ENCODE measurements around the gene LMO2.

Gene LMO2

GRCh38 chr11:33885338-33886005 lies 6.4 kb downstream of the LMO2 start:
- DNase-seq: no peak

- DNase-seq: no peak
These were observed 7.3 kb downstream of the LMO2 start for GRCh38 chr11:33884601-33885000.

- no peak for DNase-seq
These were observed 7.8 kb downstream of the LMO2 start for GRCh38 chr11:33884035-33884434.

DNA sequence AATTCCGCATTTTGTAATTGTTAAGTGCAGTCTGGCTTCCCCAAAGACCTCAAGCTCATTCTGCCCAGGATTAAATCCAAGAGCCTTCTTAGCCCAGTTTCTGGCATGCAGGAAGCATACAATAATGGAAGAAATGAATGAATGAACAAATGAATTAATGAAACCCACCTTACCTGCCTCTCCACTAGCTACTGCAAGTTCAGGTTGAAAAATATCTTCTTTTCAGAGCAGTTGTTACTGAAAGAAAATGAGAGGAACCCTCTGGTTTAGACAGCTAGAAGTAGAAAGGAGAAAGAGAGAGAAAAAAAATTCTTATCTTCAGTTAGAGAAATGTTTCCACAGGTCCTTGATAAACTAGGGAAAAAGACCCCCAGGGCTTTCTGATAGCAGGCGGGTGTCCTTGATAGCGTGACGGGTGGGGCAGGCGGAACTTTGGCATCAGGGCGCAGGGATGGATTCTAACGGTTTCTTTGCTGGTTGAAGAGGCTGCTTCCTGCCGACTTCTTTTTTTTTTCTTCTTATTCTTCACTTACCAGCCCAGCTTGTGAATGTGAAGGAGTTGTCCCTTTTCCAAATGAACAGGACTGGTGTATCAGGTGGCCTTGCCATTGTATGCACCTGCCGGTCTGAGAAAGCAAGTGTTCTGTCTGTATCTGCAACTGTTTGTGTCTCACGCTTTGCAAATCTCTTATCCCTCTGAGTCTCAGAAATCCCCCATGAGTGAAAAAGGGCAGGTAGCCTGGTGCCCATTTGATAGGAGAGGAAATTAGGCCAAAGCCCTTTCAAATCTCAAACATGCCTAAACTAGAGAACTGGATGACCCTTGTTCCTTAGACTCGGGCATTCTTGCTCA lies 10.0 kb downstream of the LMO2 start:
- DNase-seq: no peak

DNA sequence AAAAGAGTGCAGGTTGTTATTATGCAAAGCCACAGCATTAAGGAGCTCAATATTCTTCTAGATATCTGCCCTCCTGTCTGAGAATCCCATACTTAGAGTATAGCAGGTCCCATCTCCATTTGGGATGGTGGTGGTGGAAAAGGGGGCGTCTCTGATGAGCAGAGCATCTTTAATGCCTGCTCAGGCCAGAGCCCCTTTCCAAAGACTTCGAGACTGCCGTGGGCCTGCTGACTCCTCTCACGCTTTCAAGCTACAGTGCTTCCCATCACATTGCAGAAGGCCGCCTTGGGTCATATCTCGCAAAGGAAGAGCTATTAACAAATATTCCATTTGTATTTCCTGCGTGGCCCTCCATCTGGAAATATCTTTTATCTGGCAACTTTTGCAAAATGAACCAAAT lies 10.9 kb downstream of the LMO2 start:
- DNase-seq: no peak

DNA sequence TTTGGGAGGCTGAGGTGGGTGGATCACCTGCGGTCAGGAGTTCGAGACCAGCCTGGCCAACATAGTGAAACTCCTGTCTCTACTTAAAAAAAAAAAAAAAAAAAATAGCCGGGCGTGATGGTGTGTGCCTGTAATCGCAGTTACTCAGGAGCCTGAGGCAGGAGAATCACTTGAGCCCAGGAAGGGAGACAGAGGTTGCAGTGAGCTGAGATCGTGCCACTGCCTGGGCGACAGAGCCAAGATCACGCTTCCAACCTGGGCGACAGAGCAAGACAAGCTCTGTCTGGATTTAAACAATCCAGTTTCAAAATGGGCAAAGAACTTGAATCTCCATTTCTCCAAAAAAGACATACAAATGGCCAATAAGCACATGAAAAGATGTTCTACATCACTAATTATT lies 12.5 kb downstream of the LMO2 start:
- DNase-seq: no peak

DNA sequence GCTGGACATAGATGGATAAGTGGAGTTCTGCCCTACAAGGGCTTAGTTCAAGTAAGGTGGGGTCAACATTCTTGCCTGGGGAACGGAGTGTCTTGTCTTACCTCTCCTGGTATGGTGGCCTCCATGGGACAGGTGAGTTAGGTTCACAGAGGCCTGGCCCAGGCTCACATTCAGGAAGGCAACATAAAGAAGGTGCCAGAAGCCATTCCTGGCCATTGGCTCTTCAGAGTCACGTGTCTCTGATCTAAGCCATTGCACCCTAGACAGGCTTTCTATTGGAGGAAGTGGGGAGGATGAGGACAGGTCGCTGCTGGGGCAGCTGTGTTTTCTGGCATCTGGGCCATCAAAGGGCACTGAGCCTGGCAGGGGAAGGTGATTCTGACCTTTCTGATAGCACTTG lies 14.8 kb downstream of the LMO2 start:
- DNase-seq: no peak

GRCh38 chr11:33875621-33876294 lies 16.1 kb downstream of the LMO2 start:
- DNase-seq: no peak

DNA sequence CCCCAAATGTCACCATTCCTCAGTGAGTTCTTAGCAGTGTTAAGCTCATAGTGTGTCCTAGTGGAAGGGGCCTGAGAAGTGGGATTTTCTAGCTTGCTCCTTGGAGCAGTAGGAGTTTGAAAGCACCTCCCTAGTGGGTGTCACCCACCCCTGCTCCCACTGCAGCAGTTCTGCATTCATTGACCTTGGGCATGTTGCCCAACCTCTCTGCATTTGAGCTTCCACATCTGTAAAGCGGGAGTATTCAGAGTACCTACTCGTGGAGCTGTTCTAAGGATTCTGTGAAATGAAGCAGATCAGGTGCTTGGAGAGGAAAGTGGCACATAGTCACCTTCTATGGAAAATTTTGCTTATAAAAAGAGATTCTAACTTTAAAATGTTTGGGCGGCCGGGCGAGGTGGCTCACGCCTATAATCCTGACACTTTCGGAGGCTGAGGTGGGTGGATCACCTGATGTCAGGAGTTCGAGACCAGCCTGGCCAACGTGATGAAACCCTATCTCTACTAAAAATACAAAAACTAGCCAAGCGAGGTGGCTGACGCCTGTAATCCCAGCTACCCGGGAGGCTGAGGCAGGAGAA lies 16.9 kb downstream of the LMO2 start:
- DNase-seq: no peak

DNA sequence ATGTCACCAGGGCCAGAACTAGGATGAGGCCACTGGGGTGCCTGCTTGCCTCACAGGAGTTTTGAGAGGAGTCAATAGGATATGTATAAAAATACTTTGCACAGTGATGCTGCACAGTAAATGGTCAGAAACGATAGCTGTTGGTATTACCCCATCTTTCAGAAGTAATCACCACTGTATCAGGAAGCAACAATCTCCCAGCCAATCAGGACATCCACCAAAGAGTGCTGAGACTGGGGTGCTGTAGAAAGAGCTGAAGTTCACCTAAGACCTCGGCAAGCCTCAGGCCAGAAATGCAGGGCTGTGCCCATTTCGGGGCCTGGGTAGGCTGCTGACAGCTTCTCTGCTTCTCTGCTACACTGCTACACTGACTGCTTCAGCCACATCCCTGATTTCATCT lies 17.4 kb downstream of the LMO2 start:
- no peak for DNase-seq

DNA sequence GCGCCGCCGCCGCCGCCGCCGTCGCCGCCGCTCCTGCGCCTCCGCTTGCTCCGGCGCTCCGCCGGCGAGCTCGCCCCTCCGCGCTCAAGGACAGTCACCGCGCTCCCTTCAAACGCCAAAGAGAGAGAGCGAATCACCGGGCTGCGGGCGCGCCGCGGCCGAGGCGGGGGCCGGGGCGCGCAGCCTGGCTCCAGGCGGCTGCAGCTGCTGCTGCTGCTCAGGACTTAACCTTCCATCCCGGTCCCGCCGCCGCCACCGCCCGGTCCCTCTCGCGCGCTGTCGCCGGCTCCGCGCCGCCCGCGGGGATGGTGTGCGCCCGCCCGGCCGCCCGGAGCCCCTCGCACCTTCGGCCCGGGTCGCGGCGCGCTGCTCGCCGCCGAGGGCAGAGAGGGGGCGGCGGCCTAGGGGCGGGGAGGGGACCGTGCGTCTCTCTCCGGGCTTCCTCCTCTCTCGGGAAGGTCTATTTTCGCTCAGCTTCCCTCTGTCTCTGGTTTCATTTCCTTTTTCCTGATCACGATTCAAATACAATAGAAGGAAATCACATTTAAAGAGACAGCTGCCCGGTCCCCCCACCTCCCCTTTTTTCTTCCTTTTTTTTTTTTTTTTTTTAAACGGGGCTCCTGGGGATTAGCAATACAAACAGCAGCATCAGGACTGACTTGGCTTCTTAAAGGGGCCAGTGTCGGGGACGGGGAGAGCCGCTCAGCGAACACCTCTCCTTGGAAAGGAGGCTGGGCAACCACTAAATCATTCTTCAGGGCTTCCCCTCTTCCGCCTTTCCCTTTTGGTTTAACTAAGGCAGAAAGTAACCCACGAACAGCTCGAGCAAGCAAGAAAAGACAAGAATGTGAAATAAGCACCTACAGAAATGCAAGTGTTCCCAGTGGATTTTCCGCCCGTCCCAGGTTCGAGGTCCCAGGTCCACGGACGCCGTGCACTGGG lies 22.1 kb downstream of the LMO2 start:
- no peak for DNase-seq

GRCh38 chr11:33868647-33869461 lies 23.0 kb downstream of the LMO2 start:
- DNase-seq: no peak

DNA sequence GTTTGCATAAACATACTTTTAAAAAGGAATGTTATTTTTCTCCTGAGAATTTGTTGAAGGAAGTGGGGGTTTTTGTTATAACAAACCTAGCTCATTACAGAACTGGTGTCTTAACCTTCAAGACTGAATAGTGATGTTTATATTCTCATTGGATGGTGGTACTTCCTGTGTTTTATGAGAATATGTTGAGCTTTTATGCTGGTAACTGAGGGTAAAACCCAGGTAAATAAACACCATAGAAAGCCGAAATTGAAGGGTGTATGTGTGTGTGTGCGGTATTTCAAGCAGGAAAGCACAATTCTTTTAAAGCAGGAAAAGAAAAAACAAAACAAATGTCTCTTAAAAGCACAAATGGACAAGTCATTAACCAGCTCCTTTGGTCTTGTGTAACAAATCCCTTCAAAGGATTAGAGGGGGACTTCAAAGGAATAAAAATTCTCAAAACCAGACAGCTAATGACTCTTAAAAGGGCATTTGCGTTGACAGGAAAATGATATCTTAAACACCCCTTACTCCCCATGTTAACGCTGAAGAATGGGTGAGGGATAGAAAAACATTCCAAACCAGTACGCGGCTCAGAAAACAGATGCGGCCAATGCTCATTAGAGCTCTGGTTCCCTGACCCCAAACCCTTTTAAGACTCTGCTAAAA lies 23.8 kb downstream of the LMO2 start:
- no peak for DNase-seq

- no peak for DNase-seq
These were observed 24.3 kb downstream of the LMO2 start for GRCh38 chr11:33867561-33867960.

GRCh38 chr11:33866936-33867335 lies 24.9 kb downstream of the LMO2 start:
- DNase-seq: no peak

- DNase-seq: no peak
These were observed 27.4 kb downstream of the LMO2 start for GRCh38 chr11:33864479-33864878.

DNA sequence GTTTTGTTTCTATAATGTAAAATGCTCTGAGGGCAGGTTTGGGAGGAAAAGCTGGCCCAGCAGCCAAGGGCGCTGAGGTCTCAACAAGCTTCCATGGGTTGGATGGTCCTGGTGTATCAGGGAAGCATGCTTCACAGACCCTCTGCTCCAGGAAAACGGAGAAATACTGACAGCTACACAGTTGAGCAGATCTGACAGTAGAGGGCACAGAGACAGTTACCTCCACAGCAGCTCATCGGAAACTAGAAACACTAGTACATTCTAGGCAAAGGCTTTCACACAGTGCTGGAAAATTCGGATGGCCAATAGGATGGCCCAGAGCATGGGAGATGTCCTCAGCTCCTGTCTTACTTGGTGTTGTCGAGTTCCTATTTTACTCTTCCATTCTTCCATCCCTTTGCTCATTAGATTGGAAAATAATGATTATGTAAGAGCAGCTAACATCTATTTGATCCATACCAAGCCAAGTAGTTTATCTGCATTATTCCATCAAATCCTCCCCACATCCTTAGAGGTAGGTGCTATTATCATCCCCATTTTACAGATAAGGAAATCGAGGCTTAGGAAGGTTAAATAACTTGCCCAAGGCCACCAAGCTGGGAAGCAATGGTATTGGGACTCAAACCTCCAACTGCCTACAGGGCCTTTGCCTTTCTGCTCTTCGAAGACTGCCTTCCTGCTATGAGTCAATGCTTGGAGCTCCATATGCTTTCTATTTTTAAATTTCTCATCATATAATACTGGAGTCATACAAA lies 28.3 kb downstream of the LMO2 start:
- DNase-seq: no peak

DNA sequence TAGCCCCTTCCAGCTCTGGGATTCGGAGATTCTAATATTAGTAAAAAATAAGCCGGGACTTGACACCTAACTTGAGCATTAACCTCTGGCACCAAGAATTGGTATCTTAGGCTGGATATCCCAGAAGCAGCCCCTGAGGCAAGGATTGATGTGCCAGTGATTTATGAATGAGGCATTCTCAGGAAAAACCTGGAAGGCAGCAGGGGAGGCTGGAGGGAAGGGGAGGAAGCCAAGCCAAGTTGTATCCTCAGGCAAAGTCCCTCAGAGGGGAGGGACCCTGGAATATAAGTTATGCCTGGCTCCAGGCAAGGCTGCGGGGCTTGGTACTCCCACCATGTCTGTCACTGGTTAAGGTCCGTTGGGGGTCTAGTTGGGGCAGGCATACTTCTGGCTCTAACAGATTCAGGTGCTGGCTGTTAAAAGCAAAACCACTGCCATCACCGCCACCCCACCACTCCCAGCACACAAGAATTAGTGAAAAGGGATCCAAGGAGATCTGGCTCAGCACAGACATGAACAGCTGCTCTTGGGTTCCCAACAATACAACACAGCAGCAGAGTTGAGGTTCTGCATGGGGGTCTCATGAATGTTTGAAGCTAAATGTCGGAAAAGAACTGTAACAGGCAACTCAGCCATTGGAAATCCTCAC lies 29.8 kb downstream of the LMO2 start:
- no peak for DNase-seq

GRCh38 chr11:33861386-33861785 lies 30.5 kb downstream of the LMO2 start:
- no peak for DNase-seq

DNA sequence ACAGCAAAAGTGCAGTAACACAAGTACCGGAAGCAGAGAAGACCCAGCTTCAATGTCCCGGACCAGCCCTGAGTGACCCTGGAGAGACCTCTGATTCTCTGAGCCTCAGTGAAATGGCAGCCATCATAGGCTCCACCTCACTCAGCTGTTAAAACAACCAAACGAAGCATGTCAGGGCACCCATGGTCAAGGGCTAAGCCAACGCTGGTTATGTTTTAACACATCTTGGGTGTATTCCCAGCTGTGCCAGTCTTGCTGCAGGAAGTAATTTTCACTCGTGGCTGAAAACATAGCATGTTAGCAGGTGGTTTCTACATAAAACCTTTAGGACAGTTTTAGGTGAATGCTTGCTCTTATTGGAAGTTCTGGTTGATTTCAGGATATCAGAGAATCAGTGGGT lies 30.9 kb downstream of the LMO2 start:
- no peak for DNase-seq
